Measurements from ENCODE around the gene TLL1. TPM values are rescaled to one million over a fixed set of nuclear protein-coding genes. Genes with fewer than 3 reads are reported as not detected.

The TLL1 gene
- total RNA-seq, 1 experiment from 2014 or later: 0.37 TPM

- intact Hi-C loops (cut with micrococcal nuclease): no loop called here
- H3K27ac ChIP-seq (ENCODE audit: low read depth, low read length): no peak overlapping the region
- ChIA-PET RAD21 (ENCODE audit: low non-redundant PET in 1 of 2, low total read pairs in 2 of 2, uncharacterized antibody in 2 of 2, unreplicated experiment in 2 of 2) (no interaction called here), CTCF (interaction anchor here (0.6 kb wide), 1 partner anchor 21 kb away, joined by 3 read pairs; no protein-coding TSS in a partner anchor), POLR2A (no interaction called here)
- ATAC-seq (no peak), DNase-seq (ENCODE audit: low read depth, low spot score) (no peak)
- no peak overlapping the region for H3K4me3 ChIP-seq (replicated peaks in 1 of 2; ENCODE audit: low read depth in 1 of 2, low read length in 2 of 2)
- H4K20me1 ChIP-seq (ENCODE audit: insufficient read depth): no peaks in the 10 kb centered on the region
- TF ChIP-seq CBX3 (IDR thresholded peaks at IDR 0.05; ENCODE audit: low read depth) (no peak), FOSL1 (IDR thresholded peaks at IDR 0.05; ENCODE audit: low read depth) (no peak), POLR2AphosphoS5 (IDR thresholded peaks at IDR 0.05; ENCODE audit: low read depth, low read length) (no peak), SRF (IDR thresholded peaks at IDR 0.05; ENCODE audit: low read depth) (no peak), YY1 (IDR thresholded peaks at IDR 0.05; ENCODE audit: extremely low read depth, insufficient replicate concordance, low read depth, low read length) (no peak), ELF1 (IDR thresholded peaks at IDR 0.05; ENCODE audit: borderline replicate concordance, low read depth) (no peak), RAD21 (IDR thresholded peaks at IDR 0.05; ENCODE audit: low read depth) (no peak), SIN3A (IDR thresholded peaks at IDR 0.05; ENCODE audit: low read depth) (no peak), JUND (IDR thresholded peaks at IDR 0.05) (no peak), EZH2 (IDR thresholded peaks at IDR 0.05) (no peak), TCF7L2 (IDR thresholded peaks at IDR 0.05; ENCODE audit: borderline replicate concordance, extremely low read depth, insufficient read depth, insufficient read length) (no peak), EGR1 (IDR thresholded peaks at IDR 0.05; ENCODE audit: low read depth) (no peak), EZH2phosphoT487 (IDR thresholded peaks at IDR 0.05; ENCODE audit: borderline replicate concordance) (no peak), SP1 (IDR thresholded peaks at IDR 0.05; ENCODE audit: low read depth) (no peak)
- TF ChIP-seq, protein P1, sequence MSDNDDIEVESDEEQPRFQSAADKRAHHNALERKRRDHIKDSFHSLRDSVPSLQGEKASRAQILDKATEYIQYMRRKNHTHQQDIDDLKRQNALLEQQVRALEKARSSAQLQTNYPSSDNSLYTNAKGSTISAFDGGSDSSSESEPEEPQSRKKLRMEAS (IDR thresholded peaks at IDR 0.05): no peak
- TF ChIP-seq, protein P2, sequence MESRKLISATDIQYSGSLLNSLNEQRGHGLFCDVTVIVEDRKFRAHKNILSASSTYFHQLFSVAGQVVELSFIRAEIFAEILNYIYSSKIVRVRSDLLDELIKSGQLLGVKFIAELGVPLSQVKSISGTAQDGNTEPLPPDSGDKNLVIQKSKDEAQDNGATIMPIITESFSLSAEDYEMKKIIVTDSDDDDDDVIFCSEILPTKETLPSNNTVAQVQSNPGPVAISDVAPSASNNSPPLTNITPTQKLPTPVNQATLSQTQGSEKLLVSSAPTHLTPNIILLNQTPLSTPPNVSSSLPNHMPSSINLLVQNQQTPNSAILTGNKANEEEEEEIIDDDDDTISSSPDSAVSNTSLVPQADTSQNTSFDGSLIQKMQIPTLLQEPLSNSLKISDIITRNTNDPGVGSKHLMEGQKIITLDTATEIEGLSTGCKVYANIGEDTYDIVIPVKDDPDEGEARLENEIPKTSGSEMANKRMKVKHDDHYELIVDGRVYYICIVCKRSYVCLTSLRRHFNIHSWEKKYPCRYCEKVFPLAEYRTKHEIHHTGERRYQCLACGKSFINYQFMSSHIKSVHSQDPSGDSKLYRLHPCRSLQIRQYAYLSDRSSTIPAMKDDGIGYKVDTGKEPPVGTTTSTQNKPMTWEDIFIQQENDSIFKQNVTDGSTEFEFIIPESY (IDR thresholded peaks at IDR 0.05; ENCODE audit: extremely low read depth, insufficient replicate concordance, low read length): no peak
- TF ChIP-seq, protein P3, sequence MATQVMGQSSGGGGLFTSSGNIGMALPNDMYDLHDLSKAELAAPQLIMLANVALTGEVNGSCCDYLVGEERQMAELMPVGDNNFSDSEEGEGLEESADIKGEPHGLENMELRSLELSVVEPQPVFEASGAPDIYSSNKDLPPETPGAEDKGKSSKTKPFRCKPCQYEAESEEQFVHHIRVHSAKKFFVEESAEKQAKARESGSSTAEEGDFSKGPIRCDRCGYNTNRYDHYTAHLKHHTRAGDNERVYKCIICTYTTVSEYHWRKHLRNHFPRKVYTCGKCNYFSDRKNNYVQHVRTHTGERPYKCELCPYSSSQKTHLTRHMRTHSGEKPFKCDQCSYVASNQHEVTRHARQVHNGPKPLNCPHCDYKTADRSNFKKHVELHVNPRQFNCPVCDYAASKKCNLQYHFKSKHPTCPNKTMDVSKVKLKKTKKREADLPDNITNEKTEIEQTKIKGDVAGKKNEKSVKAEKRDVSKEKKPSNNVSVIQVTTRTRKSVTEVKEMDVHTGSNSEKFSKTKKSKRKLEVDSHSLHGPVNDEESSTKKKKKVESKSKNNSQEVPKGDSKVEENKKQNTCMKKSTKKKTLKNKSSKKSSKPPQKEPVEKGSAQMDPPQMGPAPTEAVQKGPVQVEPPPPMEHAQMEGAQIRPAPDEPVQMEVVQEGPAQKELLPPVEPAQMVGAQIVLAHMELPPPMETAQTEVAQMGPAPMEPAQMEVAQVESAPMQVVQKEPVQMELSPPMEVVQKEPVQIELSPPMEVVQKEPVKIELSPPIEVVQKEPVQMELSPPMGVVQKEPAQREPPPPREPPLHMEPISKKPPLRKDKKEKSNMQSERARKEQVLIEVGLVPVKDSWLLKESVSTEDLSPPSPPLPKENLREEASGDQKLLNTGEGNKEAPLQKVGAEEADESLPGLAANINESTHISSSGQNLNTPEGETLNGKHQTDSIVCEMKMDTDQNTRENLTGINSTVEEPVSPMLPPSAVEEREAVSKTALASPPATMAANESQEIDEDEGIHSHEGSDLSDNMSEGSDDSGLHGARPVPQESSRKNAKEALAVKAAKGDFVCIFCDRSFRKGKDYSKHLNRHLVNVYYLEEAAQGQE (IDR thresholded peaks at IDR 0.05; ENCODE audit: low read depth): no peak
- no peak overlapping the region for H2AFZ ChIP-seq (ENCODE audit: low read depth, low read length, poor library complexity, severe bottlenecking)
- no peaks in the 10 kb centered on the region for H3K9me3 ChIP-seq (ENCODE audit: control insufficient read depth in 1 of 2, insufficient read depth in 1 of 2, low read depth in 1 of 2, low read length in 2 of 2)
- no peaks in the 10 kb centered on the region for H3K4me1 ChIP-seq (ENCODE audit: control insufficient read depth in 1 of 2, insufficient read depth in 2 of 2, low read length in 2 of 2)
- no peak overlapping the region for H3K9ac ChIP-seq (ENCODE audit: low read length)
- no peaks in the 10 kb centered on the region for H3K9me2 ChIP-seq (ENCODE audit: insufficient read depth)
- H3K27me3 ChIP-seq (ENCODE audit: insufficient read depth, low read length): no peaks in the 10 kb centered on the region
- no peak overlapping the region for H3K4me2 ChIP-seq (ENCODE audit: low read length)
- BruUV-seq (replicated peaks): no TSS peak
- H3K79me2 ChIP-seq (ENCODE audit: insufficient read depth, low read length): no peaks in the 10 kb centered on the region
- no peaks in the 10 kb centered on the region for H3K36me3 ChIP-seq (ENCODE audit: control insufficient read depth in 1 of 2, insufficient read depth in 2 of 2, low read length in 2 of 2)
Observed at GRCh38 chr4:166042510-166043055, 169.5 kb downstream of the TLL1 start.

Data from HCT116 (cell line).